Measurements from ENCODE around the gene CTXN1. TPM values are rescaled to one million over a fixed set of nuclear protein-coding genes. Genes with fewer than 3 reads are reported as not detected.

Gene CTXN1
- total RNA-seq, 2 experiments from 2014 or later = 1.0 TPM; not detected in 1

GRCh38 chr19:7920519-7921301, 5.2 kb downstream of the CTXN1 start:
- Histone ChIP-seq H3K9me3 (ENCODE audit: low read length) (no peaks in the 10 kb centered on the region), H3K4me2 (ENCODE audit: low read length) (peak overlapping the region; percentile 86), H3K4me1 (ENCODE audit: insufficient read depth, low read length, poor library complexity, severe bottlenecking) (peaks cover 16% of the 10 kb centered on the region), H3K9me2 (ENCODE audit: insufficient read depth, low read length) (no peaks in the 10 kb centered on the region), H2AFZ (ENCODE audit: low read length) (peak overlapping the region; percentile 77), H3K36me3 (ENCODE audit: insufficient read depth, low read length) (peaks cover 3% of the 10 kb centered on the region; the same call in 1 of the 2 replicates), H4K20me1 (ENCODE audit: insufficient read depth, low read length) (peaks cover 6% of the 10 kb centered on the region; the same call in 1 of the 2 replicates), H3K4me3 (ENCODE audit: low read depth, low read length, poor library complexity, severe bottlenecking) (peak overlapping the region; percentile 73), H3K79me2 (ENCODE audit: insufficient read depth, low read depth, low read length) (no peaks in the 10 kb centered on the region), H3K27ac (ENCODE audit: low read depth, low read length, poor library complexity, severe bottlenecking) (peak overlapping the region; percentile 59)
- POLR2A ChIA-PET = interaction anchor here (0.5 to 2.2 kb wide), 6 partner anchors 9 to 535 kb away, joined by 3 to 12 read pairs (median 4); partner anchors contain the start of gene TIMM44
- DNase-seq (ENCODE audit: low spot score) = peak; percentile 98
- CTCF ChIA-PET (ENCODE audit: unreplicated experiment) = interaction anchor here (0.6 to 1.4 kb wide), 10 partner anchors 9 to 553 kb away, joined by 3 to 15 read pairs (median 6); partner anchors contain the start of genes MAP2K7 and TIMM44
- TF ChIP-seq EZH2phosphoT487 (IDR thresholded peaks at IDR 0.05; ENCODE audit: borderline replicate concordance, low read depth, low read length) (no peak), CTCF (conservative IDR thresholded peaks at IDR 0.05; ENCODE audit: low read length) (no peak)
- no TSS peak for BruUV-seq (replicated peaks)
- intact Hi-C loops (cut with micrococcal nuclease; ENCODE audit: unreplicated experiment) = loop anchor here (2.0 kb wide), 3 partner anchors 22 to 68 kb away; partner anchors contain the start of gene TIMM44

- peak; percentile 96 for DNase-seq (ENCODE audit: low spot score)
- Histone ChIP-seq H2AFZ (ENCODE audit: low read length) (peak within 1 kb of the TSS; percentile 77), H3K79me2 (ENCODE audit: insufficient read depth, low read depth, low read length) (no peaks in the 10 kb centered on the region), H3K36me3 (ENCODE audit: insufficient read depth, low read length) (peaks cover 3% of the 10 kb centered on the region; the same call in 1 of the 2 replicates), H3K9me2 (ENCODE audit: insufficient read depth, low read length) (no peaks in the 10 kb centered on the region), H3K4me2 (ENCODE audit: low read length) (peak within 1 kb of the TSS; percentile 86), H3K4me3 (ENCODE audit: low read depth, low read length, poor library complexity, severe bottlenecking) (peak within 1 kb of the TSS; percentile 73), H4K20me1 (ENCODE audit: insufficient read depth, low read length) (peaks cover 6% of the 10 kb centered on the region; the same call in 1 of the 2 replicates), H3K27ac (ENCODE audit: low read depth, low read length, poor library complexity, severe bottlenecking) (peak within 1 kb of the TSS; percentile 59), H3K4me1 (ENCODE audit: insufficient read depth, low read length, poor library complexity, severe bottlenecking) (peaks cover 16% of the 10 kb centered on the region), H3K9me3 (ENCODE audit: low read length) (no peaks in the 10 kb centered on the region)
- ChIA-PET POLR2A (interaction anchor here (0.6 to 2.2 kb wide), 5 partner anchors 8 to 536 kb away, joined by 3 to 12 read pairs (median 4); partner anchors contain the start of gene TIMM44), CTCF (ENCODE audit: unreplicated experiment) (interaction anchor here (0.5 to 1.4 kb wide), 10 partner anchors 8 to 677 kb away, joined by 3 to 15 read pairs (median 6); partner anchors contain the start of gene TIMM44)
- TF ChIP-seq CTCF (conservative IDR thresholded peaks at IDR 0.05; ENCODE audit: low read length) = no peak
- no peak for TF ChIP-seq EZH2phosphoT487 (IDR thresholded peaks at IDR 0.05; ENCODE audit: borderline replicate concordance, low read depth, low read length)
- intact Hi-C loops (cut with micrococcal nuclease; ENCODE audit: unreplicated experiment) = loop anchor here (2.0 kb wide), 3 partner anchors 23 to 67 kb away; partner anchors contain the start of gene TIMM44
- BruUV-seq (replicated peaks) = no TSS peak
These were observed 6.1 kb downstream of the CTXN1 start, which contains the start of gene SNAPC2 for GRCh38 chr19:7919610-7920518. SNAPC2 (plus strand) TSS chr19:7920338; CDS start chr19:7920367, 29 bp downstream.

Data from OCI-LY7 (cell line).